ENCODE results near the gene PCDHGA9.
"Not testable (repeated sequence)": the region's sequence is repeated elsewhere in the genome, so short reads cannot be mapped to it uniquely, and the experiment has no call there.

PCDHGA9 gene

DNA sequence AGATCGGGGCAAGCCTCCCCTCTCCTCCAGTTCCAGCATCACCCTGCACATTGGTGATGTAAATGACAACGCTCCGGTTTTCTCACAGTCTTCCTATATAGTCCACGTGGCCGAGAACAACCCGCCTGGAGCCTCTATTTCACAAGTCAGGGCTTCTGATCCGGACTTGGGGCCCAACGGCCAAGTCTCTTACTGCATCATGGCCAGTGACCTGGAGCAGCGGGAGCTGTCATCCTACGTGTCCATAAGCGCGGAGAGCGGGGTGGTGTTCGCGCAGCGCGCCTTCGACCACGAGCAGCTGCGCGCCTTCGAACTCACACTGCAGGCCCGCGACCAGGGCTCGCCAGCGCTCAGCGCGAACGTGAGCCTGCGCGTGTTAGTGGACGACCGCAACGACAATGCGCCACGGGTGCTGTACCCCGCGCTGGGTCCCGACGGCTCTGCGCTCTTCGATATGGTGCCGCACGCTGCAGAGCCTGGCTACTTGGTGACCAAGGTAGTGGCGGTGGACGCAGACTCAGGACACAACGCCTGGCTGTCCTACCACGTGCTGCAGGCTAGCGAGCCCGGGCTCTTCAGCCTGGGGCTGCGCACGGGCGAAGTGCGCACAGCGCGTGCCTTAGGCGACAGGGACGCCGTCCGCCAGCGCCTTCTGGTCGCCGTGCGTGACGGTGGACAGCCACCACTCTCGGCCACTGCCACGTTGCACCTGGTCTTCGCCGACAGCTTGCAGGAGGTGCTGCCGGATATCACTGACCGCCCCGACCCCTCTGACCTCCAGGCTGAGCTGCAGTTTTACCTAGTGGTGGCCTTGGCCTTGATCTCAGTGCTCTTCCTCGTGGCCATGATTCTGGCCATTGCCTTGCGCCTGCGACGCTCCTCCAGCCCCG is 13.2 kb upstream of the PCDHGA9 start:
- H3K27me3 ChIP-seq: no peaks in the 10 kb centered on the region
- H3K4me1 ChIP-seq: no peaks in the 10 kb centered on the region
- DNase-seq: no peak
- H3K4me3 ChIP-seq (ENCODE audit: low read depth, low read length): no peak overlapping the region
- H3K9me3 ChIP-seq: no peaks in the 10 kb centered on the region
- no peaks in the 10 kb centered on the region; the same call in 1 of the 2 replicates for H3K36me3 ChIP-seq
- TF ChIP-seq, protein P1, sequence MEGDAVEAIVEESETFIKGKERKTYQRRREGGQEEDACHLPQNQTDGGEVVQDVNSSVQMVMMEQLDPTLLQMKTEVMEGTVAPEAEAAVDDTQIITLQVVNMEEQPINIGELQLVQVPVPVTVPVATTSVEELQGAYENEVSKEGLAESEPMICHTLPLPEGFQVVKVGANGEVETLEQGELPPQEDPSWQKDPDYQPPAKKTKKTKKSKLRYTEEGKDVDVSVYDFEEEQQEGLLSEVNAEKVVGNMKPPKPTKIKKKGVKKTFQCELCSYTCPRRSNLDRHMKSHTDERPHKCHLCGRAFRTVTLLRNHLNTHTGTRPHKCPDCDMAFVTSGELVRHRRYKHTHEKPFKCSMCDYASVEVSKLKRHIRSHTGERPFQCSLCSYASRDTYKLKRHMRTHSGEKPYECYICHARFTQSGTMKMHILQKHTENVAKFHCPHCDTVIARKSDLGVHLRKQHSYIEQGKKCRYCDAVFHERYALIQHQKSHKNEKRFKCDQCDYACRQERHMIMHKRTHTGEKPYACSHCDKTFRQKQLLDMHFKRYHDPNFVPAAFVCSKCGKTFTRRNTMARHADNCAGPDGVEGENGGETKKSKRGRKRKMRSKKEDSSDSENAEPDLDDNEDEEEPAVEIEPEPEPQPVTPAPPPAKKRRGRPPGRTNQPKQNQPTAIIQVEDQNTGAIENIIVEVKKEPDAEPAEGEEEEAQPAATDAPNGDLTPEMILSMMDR (IDR thresholded peaks at IDR 0.05; ENCODE audit: low read depth, low read length): no peak

DNA sequence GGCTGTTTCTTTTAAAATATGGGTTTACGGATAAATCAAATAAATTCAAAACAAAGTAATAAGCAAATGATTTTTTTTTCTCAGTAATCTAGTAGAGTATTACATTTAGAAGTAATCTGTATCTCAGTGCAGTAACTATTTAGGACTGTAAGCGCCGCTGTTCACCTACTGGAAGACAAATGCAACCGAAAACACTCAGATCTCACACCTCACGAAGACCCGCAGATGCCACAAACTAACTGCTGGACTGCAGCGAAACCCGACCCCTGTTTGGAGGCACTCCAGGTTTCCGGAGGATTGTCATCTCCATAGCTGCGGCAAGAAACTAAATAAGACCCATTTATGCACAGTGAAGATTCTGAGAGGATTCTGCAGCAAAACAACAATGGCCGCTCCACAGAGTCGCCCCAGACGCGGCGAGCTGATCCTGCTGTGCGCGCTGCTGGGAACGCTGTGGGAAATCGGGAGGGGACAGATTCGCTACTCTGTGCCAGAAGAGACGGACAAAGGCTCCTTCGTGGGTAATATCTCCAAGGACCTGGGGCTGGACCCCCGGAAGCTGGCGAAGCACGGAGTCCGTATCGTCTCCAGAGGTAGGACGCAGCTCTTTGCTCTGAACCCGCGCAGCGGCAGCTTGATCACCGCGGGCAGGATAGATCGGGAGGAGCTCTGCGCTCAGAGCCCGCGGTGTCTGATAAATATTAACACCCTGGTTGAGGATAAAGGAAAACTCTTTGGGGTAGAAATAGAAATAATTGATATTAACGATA is 10.0 kb upstream of the PCDHGA9 start, which contains the start of gene PCDHGA8:
TSS of gene PCDHGA8 (plus strand) at position 205 of the 770 bp plus-strand sequence. CDS start at position 386, 181 bp downstream.
- Histone ChIP-seq H3K4me3 (ENCODE audit: low read depth, low read length) (no peak within 1 kb of the TSS), H3K27me3 (no peaks in the 10 kb centered on the region), H3K9me3 (no peaks in the 10 kb centered on the region), H3K36me3 (no peaks in the 10 kb centered on the region), H3K4me1 (no peaks in the 10 kb centered on the region)
- DNase-seq: no peak
- TF ChIP-seq, protein P1 (IDR thresholded peaks at IDR 0.05; ENCODE audit: low read depth, low read length): peak; percentile 24

DNA sequence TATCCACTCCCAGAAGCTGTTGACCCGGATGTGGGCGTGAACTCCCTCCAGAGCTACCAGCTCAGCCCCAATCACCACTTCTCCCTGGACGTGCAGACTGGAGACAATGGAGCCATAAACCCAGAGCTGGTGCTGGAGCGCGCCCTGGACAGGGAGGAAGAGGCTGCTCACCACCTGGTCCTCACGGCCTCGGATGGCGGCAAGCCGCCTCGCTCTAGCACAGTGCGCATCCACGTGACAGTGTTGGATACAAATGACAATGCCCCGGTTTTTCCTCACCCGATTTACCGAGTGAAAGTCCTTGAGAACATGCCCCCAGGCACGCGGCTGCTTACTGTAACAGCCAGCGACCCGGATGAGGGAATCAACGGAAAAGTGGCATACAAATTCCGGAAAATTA is 9.3 kb upstream of the PCDHGA9 start:
- H3K9me3 ChIP-seq: no peaks in the 10 kb centered on the region
- TF ChIP-seq, protein P1 (IDR thresholded peaks at IDR 0.05; ENCODE audit: low read depth, low read length): no peak
- H3K4me1 ChIP-seq: no peaks in the 10 kb centered on the region
- DNase-seq: no peak
- H3K36me3 ChIP-seq: no peaks in the 10 kb centered on the region
- no peaks in the 10 kb centered on the region for H3K27me3 ChIP-seq
- no peak overlapping the region for H3K4me3 ChIP-seq (ENCODE audit: low read depth, low read length)

DNA sequence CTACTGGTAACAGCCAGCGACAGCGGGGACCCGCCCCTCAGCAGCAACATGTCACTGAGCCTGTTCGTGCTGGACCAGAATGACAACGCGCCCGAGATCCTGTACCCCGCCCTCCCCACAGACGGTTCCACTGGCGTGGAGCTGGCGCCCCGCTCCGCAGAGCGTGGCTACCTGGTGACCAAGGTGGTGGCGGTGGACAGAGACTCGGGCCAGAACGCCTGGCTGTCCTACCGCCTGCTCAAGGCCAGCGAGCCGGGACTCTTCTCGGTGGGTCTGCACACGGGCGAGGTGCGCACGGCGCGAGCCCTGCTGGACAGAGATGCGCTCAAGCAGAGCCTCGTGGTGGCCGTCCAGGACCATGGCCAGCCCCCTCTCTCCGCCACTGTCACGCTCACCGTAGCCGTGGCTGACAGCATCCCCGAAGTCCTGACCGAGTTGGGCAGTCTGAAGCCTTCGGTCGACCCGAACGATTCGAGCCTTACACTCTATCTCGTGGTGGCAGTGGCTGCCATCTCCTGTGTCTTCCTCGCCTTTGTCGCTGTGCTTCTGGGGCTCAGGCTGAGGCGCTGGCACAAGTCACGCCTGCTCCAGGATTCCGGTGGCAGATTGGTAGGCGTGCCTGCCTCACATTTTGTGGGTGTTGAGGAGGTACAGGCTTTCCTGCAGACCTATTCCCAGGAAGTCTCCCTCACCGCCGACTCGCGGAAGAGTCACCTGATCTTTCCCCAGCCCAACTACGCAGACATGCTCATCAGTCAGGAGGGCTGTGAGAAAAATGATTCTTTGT is 8.0 kb upstream of the PCDHGA9 start:
- H3K4me1 ChIP-seq; H3K36me3 ChIP-seq; H3K4me3 ChIP-seq (ENCODE audit: low read depth, low read length); H3K27me3 ChIP-seq; DNase-seq; H3K9me3 ChIP-seq: not testable (repeated sequence)

DNA sequence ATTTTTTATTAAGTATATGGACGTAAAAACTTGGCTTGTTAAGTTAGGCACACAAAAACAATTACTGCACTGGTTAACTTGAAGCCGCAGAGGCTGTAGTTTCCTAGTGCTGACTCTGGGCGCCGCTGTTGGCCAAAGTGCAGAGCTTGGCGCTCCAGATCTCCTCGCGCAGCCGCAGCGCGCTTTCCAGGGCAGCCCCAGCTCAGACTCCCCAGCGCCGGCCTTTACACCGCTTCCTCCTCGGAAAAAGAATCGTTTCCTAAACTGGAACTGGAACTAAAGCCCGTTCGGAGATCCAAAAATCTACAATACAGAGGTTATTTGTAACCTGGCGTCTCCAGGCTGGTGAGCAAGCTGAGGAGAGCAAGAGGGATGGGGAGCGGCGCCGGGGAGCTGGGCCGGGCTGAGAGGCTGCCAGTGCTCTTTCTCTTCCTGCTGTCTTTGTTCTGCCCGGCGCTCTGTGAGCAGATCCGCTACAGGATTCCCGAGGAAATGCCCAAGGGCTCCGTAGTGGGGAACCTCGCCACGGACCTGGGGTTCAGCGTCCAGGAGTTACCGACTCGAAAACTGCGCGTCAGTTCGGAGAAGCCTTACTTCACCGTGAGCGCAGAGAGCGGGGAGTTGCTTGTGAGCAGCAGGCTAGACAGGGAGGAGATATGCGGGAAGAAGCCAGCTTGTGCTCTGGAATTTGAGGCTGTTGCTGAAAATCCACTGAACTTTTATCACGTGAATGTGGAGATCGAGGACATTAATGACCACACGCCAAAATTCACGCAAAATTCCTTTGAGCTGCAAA is 4.6 kb upstream of the PCDHGA9 start, which contains the start of gene PCDHGB5:
TSS of gene PCDHGB5 (plus strand) at position 192 of the 796 bp plus-strand sequence. CDS start at position 373, 181 bp downstream.
- H3K9me3 ChIP-seq; H3K27me3 ChIP-seq; H3K36me3 ChIP-seq; H3K4me3 ChIP-seq (ENCODE audit: low read depth, low read length); H3K4me1 ChIP-seq; DNase-seq: not testable (repeated sequence)

- TF ChIP-seq, protein P1 (IDR thresholded peaks at IDR 0.05; ENCODE audit: low read depth, low read length): no peak
- Histone ChIP-seq H3K27me3 (no peaks in the 10 kb centered on the region), H3K36me3 (no peaks in the 10 kb centered on the region; the same call in none of the 2 replicates), H3K4me1 (no peaks in the 10 kb centered on the region), H3K4me3 (ENCODE audit: low read depth, low read length) (no peak overlapping the region), H3K9me3 (no peaks in the 10 kb centered on the region)
- no peak for DNase-seq
Measured at GRCh38 chr5:141398608-141399007, 4.0 kb upstream of the PCDHGA9 start.
